SK-N-SH treated with all-trans-retinoic acid at 6 μM for 48 hours (cell line): ENCODE results near the gene AGAP2.

ENCODE experiments used
- ARNTL ChIP-seq: fragments of 450-650 bp; formaldehyde crosslinking; IDR thresholded peaks from 2 replicates; pipeline ENCODE4 v1.5.0; 2020; ENCODE audit warnings: low read depth, mild to moderate bottlenecking, moderate library complexity, borderline replicate concordance
- BACH2 ChIP-seq: fragments of 250-450 bp; sonication (Bioruptor Pico); IDR thresholded peaks from 2 replicates; pipeline ENCODE4 v1.9.0; 2021; ENCODE audit warnings: mild to moderate bottlenecking, borderline replicate concordance
- ESRRG ChIP-seq: fragments of 250-450 bp; sonication (Bioruptor Pico); IDR thresholded peaks from 2 replicates; pipeline ENCODE4 v1.6.1; 2021; ENCODE audit warnings: mild to moderate bottlenecking
- PPARA ChIP-seq: fragments of 250-450 bp; sonication (Bioruptor Pico); IDR thresholded peaks from 2 replicates; pipeline ENCODE4 v1.5.0; 2020; ENCODE audit warnings: mild to moderate bottlenecking, borderline replicate concordance
- RARB ChIP-seq: fragments of 250-450 bp; sonication (Bioruptor Pico); IDR thresholded peaks from 2 replicates; pipeline ENCODE4 v1.8.0; 2021; ENCODE audit warnings: mild to moderate bottlenecking, moderate library complexity
- SNAI2 ChIP-seq: fragments of 250-450 bp; sonication (Bioruptor Pico); IDR thresholded peaks from 2 replicates; pipeline ENCODE4 v1.5.0; 2020; ENCODE audit warnings: mild to moderate bottlenecking, moderate library complexity
- TCF4 ChIP-seq: fragments of 250-450 bp; sonication (Bioruptor Pico); IDR thresholded peaks from 2 replicates; pipeline ENCODE4 v1.8.0; 2021; ENCODE audit warnings: mild to moderate bottlenecking, moderate library complexity, borderline replicate concordance
- ZFP3 ChIP-seq: fragments of 250-450 bp; sonication (Bioruptor Pico); IDR thresholded peaks from 2 replicates; pipeline ENCODE4 v1.5.0; 2020; ENCODE audit warnings: mild to moderate bottlenecking, moderate library complexity
- ZNF565 ChIP-seq: fragments of 450-650 bp; formaldehyde crosslinking; conservative IDR thresholded peaks from 2 replicates; pipeline ENCODE4 v1.5.0; 2020; ENCODE audit warnings: low read depth, mild to moderate bottlenecking, moderate library complexity
- ZNF70 ChIP-seq: fragments of 450-650 bp; formaldehyde crosslinking; IDR thresholded peaks from 2 replicates; pipeline ENCODE4 v1.5.0; 2020; ENCODE audit warnings: mild to moderate bottlenecking, moderate library complexity
- ZNF8 ChIP-seq: fragments of 450-650 bp; formaldehyde crosslinking; IDR thresholded peaks from 2 replicates; pipeline ENCODE4 v1.5.0; 2020; ENCODE audit warnings: mild to moderate bottlenecking, moderate library complexity
- TF ChIP-seq, protein P1 (sequence below): fragments of 250-450 bp; sonication (Bioruptor Pico); IDR thresholded peaks from 2 replicates; pipeline ENCODE4 v1.5.1; 2020; ENCODE audit warnings: low read depth, mild to moderate bottlenecking, moderate library complexity
- TF ChIP-seq, protein P2 (sequence below): fragments of 250-450 bp; sonication (Bioruptor Pico); IDR thresholded peaks from 2 replicates; pipeline ENCODE4 v1.8.0; 2020; ENCODE audit warnings: mild to moderate bottlenecking, moderate library complexity, borderline replicate concordance
- TF ChIP-seq, protein P3 (sequence below): fragments of 250-450 bp; sonication (Bioruptor Pico); IDR thresholded peaks from 2 replicates; pipeline ENCODE4 v1.5.0; 2020; ENCODE audit warnings: mild to moderate bottlenecking, moderate library complexity

DNA sequence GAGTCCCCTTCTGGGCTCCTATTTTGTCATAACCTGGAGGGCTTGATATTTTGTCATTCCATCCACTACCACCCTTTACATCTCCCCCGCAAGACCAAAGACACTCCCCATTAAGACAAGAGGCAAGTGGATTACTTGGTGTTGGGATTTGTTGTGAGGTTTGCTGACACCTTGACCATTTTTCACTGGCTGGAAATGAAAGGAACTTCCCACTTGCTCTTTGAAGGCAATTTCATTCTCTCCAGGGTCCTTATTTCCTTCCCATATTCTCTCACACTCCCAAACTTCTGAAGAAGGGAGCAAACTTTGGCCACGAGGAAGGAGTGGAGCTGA, 14.9 kb downstream of the AGAP2 start:
- TF ChIP-seq, protein P1, sequence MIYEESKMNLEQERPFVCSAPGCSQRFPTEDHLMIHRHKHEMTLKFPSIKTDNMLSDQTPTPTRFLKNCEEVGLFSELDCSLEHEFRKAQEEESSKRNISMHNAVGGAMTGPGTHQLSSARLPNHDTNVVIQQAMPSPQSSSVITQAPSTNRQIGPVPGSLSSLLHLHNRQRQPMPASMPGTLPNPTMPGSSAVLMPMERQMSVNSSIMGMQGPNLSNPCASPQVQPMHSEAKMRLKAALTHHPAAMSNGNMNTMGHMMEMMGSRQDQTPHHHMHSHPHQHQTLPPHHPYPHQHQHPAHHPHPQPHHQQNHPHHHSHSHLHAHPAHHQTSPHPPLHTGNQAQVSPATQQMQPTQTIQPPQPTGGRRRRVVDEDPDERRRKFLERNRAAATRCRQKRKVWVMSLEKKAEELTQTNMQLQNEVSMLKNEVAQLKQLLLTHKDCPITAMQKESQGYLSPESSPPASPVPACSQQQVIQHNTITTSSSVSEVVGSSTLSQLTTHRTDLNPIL (CRISPR knock-in tag): no peak
- no peak for TF ChIP-seq ZFP3 (CRISPR knock-in tag)
- TF ChIP-seq ZNF565 (CRISPR knock-in tag): no peak
- TF ChIP-seq RARB: no peak
- TF ChIP-seq SNAI2 (CRISPR knock-in tag): no peak
- no peak for TF ChIP-seq ZNF70 (CRISPR knock-in tag)
- TF ChIP-seq, protein P2, sequence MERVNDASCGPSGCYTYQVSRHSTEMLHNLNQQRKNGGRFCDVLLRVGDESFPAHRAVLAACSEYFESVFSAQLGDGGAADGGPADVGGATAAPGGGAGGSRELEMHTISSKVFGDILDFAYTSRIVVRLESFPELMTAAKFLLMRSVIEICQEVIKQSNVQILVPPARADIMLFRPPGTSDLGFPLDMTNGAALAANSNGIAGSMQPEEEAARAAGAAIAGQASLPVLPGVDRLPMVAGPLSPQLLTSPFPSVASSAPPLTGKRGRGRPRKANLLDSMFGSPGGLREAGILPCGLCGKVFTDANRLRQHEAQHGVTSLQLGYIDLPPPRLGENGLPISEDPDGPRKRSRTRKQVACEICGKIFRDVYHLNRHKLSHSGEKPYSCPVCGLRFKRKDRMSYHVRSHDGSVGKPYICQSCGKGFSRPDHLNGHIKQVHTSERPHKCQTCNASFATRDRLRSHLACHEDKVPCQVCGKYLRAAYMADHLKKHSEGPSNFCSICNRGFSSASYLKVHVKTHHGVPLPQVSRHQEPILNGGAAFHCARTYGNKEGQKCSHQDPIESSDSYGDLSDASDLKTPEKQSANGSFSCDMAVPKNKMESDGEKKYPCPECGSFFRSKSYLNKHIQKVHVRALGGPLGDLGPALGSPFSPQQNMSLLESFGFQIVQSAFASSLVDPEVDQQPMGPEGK: no peak
- TF ChIP-seq, protein P3, sequence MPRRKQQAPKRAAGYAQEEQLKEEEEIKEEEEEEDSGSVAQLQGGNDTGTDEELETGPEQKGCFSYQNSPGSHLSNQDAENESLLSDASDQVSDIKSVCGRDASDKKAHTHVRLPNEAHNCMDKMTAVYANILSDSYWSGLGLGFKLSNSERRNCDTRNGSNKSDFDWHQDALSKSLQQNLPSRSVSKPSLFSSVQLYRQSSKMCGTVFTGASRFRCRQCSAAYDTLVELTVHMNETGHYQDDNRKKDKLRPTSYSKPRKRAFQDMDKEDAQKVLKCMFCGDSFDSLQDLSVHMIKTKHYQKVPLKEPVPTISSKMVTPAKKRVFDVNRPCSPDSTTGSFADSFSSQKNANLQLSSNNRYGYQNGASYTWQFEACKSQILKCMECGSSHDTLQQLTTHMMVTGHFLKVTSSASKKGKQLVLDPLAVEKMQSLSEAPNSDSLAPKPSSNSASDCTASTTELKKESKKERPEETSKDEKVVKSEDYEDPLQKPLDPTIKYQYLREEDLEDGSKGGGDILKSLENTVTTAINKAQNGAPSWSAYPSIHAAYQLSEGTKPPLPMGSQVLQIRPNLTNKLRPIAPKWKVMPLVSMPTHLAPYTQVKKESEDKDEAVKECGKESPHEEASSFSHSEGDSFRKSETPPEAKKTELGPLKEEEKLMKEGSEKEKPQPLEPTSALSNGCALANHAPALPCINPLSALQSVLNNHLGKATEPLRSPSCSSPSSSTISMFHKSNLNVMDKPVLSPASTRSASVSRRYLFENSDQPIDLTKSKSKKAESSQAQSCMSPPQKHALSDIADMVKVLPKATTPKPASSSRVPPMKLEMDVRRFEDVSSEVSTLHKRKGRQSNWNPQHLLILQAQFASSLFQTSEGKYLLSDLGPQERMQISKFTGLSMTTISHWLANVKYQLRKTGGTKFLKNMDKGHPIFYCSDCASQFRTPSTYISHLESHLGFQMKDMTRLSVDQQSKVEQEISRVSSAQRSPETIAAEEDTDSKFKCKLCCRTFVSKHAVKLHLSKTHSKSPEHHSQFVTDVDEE (CRISPR knock-in tag): no peak
- TF ChIP-seq ARNTL (CRISPR knock-in tag): no peak
- no peak for TF ChIP-seq ESRRG (CRISPR knock-in tag)
- TF ChIP-seq ZNF8 (CRISPR knock-in tag): no peak
- no peak for TF ChIP-seq BACH2 (CRISPR knock-in tag)
- no peak for TF ChIP-seq PPARA
- TF ChIP-seq TCF4 (CRISPR knock-in tag): no peak
